ENCODE measurements around the gene GPBP1.

DNA sequence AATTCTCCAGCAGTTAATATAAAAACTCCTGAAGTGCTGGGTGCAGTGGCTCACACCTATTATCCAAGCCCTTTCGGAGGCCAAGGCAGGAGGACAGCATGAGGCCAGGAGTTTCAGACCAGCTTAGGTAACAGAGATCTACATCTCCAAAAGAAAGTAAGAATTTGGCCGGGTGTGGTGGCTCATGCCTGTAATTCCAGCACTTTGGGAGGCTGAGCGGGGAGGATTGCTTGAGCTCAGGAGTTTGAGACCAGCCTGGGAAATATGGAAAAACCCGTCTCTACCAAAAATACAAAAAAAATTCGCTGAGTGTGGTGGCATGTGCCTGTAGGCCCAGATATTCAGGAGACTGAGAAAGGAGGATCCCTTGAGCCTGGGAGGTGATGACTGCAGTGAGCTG, 6.7 kb upstream of the GPBP1 start:
- TF ChIP-seq CTCF (IDR thresholded peaks at IDR 0.05; ENCODE audit: low read depth, low read length, poor library complexity, severe bottlenecking) (no peak), EZH2phosphoT487 (IDR thresholded peaks at IDR 0.05; ENCODE audit: borderline replicate concordance, low read length) (no peak)
